ENCODE results near the gene NIPAL3.

The NIPAL3 gene

DNA sequence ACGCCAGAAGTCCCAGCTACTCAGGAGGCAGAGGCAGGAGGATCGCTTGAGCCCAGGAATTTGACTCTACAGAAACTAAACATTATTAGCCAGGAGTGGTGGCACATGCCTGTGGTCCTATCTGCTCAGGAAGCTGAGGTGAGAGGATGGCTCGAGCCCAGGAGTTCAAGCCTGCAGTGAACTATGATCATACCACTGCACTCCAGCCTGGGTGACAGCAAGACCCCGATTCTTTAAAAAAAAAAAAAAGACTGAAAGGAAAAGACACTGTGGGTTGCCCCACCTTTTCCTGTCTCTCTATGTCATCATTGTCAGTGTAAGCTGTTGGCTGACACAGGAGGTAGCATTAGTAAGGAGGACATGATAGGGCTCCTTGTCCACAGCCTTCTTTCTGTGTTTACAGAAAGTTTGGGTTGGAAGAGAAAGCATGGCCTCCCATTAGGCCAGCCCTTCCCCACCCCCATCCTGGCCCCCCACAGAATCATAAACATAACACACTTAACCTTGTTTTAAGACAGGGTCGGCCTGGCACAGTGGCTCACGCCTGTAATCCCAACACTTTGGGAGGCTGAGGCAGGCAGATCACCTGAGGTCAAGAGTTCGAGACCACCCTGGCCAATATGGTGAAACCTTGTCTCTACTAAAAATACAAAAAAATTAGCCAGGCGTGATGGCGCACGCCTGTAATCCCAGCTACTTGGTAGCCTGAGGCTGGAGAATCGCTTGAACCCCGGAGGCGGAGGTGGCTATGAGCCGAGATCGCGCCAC is 66.4 kb downstream of the NIPAL3 start:
- ATAC-seq, result no peak
- TF ChIP-seq CSRNP3 (CRISPR knock-in tag; IDR thresholded peaks at IDR 0.05) (no peak), TCF4 (CRISPR knock-in tag; IDR thresholded peaks at IDR 0.05; ENCODE audit: borderline replicate concordance) (no peak)

- ATAC-seq, result no peak
- TF ChIP-seq RARB (CRISPR knock-in tag; IDR thresholded peaks at IDR 0.05) (no peak), ZNF565 (CRISPR knock-in tag; conservative IDR thresholded peaks at IDR 0.05; ENCODE audit: low read depth) (no peak), ARNTL (CRISPR knock-in tag; IDR thresholded peaks at IDR 0.05; ENCODE audit: borderline replicate concordance, low read depth) (no peak), ZC3H10 (CRISPR knock-in tag; IDR thresholded peaks at IDR 0.05) (no peak), CREB5 (CRISPR knock-in tag; IDR thresholded peaks at IDR 0.05; ENCODE audit: low read depth) (no peak), TCF4 (CRISPR knock-in tag; IDR thresholded peaks at IDR 0.05; ENCODE audit: borderline replicate concordance) (no peak), ZNF8 (CRISPR knock-in tag; IDR thresholded peaks at IDR 0.05) (no peak), ZFP3 (CRISPR knock-in tag; IDR thresholded peaks at IDR 0.05) (no peak), PPARA (CRISPR knock-in tag; IDR thresholded peaks at IDR 0.05; ENCODE audit: borderline replicate concordance) (no peak), SNAI2 (CRISPR knock-in tag; IDR thresholded peaks at IDR 0.05) (no peak), ZNF70 (CRISPR knock-in tag; IDR thresholded peaks at IDR 0.05) (no peak), PATZ1 (CRISPR knock-in tag; IDR thresholded peaks at IDR 0.05; ENCODE audit: borderline replicate concordance) (no peak)
Observed at GRCh38 chr1:24483441-24483840, 67.8 kb downstream of the NIPAL3 start.

- ATAC-seq, result no peak
- no peak for TF ChIP-seq ZNF8 (CRISPR knock-in tag; IDR thresholded peaks at IDR 0.05)
Observed at GRCh38 chr1:24484199-24484598, 68.6 kb downstream of the NIPAL3 start.

DNA sequence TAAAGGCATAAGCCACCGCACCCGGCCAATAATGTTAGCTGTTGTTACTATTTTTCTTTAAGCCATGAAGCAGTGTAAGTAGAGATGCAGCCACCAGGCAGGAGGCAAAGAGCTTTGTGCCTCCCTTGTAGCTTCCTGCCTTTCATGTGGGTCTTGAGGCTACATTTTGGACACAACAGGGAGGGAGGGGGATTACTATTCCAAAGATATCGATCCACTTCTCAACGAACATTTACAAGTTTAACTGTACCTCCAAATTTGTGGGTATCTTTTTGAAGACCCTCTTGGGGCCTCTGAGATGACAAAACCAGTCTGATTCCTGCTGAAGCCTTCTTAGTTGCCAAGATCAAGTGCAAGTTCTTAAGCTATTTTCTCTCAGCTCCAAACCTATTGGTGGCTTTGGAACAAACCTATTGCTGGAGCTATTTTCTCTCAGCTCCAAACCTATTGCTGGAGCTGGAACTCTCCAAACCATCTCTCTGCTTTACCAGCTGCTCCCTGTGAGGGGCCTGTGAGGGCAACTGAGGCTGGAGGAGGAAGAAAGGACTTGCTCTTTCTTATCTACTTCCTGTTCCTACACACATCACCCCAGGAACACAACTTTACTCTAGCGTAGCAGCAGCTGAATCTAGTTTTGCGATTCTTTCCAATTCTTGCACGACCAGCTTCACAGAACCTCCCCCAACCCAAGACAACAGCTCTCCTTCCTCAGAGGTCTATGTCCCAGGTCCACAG is 70.9 kb downstream of the NIPAL3 start:
- TF ChIP-seq, protein P1, sequence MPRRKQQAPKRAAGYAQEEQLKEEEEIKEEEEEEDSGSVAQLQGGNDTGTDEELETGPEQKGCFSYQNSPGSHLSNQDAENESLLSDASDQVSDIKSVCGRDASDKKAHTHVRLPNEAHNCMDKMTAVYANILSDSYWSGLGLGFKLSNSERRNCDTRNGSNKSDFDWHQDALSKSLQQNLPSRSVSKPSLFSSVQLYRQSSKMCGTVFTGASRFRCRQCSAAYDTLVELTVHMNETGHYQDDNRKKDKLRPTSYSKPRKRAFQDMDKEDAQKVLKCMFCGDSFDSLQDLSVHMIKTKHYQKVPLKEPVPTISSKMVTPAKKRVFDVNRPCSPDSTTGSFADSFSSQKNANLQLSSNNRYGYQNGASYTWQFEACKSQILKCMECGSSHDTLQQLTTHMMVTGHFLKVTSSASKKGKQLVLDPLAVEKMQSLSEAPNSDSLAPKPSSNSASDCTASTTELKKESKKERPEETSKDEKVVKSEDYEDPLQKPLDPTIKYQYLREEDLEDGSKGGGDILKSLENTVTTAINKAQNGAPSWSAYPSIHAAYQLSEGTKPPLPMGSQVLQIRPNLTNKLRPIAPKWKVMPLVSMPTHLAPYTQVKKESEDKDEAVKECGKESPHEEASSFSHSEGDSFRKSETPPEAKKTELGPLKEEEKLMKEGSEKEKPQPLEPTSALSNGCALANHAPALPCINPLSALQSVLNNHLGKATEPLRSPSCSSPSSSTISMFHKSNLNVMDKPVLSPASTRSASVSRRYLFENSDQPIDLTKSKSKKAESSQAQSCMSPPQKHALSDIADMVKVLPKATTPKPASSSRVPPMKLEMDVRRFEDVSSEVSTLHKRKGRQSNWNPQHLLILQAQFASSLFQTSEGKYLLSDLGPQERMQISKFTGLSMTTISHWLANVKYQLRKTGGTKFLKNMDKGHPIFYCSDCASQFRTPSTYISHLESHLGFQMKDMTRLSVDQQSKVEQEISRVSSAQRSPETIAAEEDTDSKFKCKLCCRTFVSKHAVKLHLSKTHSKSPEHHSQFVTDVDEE (CRISPR knock-in tag; IDR thresholded peaks at IDR 0.05), result no peak
- no peak for TF ChIP-seq ARNTL (CRISPR knock-in tag; IDR thresholded peaks at IDR 0.05; ENCODE audit: borderline replicate concordance, low read depth)
- TF ChIP-seq CREB5 (CRISPR knock-in tag; IDR thresholded peaks at IDR 0.05; ENCODE audit: low read depth), result no peak
- no peak for TF ChIP-seq OSR1 (CRISPR knock-in tag; IDR thresholded peaks at IDR 0.05)
- TF ChIP-seq RARB (CRISPR knock-in tag; IDR thresholded peaks at IDR 0.05), result no peak
- TF ChIP-seq PPARA (CRISPR knock-in tag; IDR thresholded peaks at IDR 0.05; ENCODE audit: borderline replicate concordance), result no peak
- TF ChIP-seq ZNF8 (CRISPR knock-in tag; IDR thresholded peaks at IDR 0.05), result no peak

More for the DNA sequence above, 70.9 kb downstream of the NIPAL3 start:
- ATAC-seq, result no peak
